H1 (cell line): Measurements from ENCODE around the gene EDEM1. TPM values are rescaled to one million over a fixed set of nuclear protein-coding genes. Genes with fewer than 3 reads are reported as not detected.

Experiments used
- CTCF ChIA-PET: fragments of 300-600 bp; sonication (Branson Sonifier 250); formaldehyde crosslinking; loops from one replicate; lab custom pipeline; 2021; ENCODE audit not compliant: partially characterized antibody; lab: Charles Lee
- POLR2A ChIA-PET: fragments of 300-600 bp; sonication (Branson Sonifier 250); formaldehyde crosslinking; loops from one replicate; lab custom pipeline; 2021; ENCODE audit warnings: inconsistent platforms; ENCODE audit not compliant: partially characterized antibody; lab: Charles Lee
- DNase-seq, 2 experiments: peaks; one replicate each; pipeline versions ENCODE4 v3.0.0 to v3.0.0-alpha.2; 2010 to 2022; ENCODE audit warnings: low spot score in 2 of 2, low read depth in 1 of 2, mixed read lengths in 1 of 2
- FAIRE-seq: peaks from 2 replicates; lab custom pipeline; 2011; peaks lifted over from hg19 to GRCh38; lab: Jason Lieb, UNC
- H2AFZ ChIP-seq: 2 replicates; pipeline ENCODE4 v1.8.1; 2012; ENCODE audit warnings: low read length, inconsistent platforms
- H2AK5ac ChIP-seq: 2 replicates; pipeline ENCODE4 v1.6.1; 2013; ENCODE audit warnings: low read depth, low read length
- H2BK120ac ChIP-seq: replicated peaks from 2 replicates; pipeline ENCODE3; 2013; ENCODE audit warnings: low read depth, low read length, inconsistent platforms
- H2BK12ac ChIP-seq: 2 replicates; pipeline ENCODE4 v1.6.1; 2013; ENCODE audit warnings: low read depth, low read length
- H2BK15ac ChIP-seq: 2 replicates; pipeline ENCODE4 v1.6.1; 2013; ENCODE audit warnings: low read length
- H2BK20ac ChIP-seq: 2 replicates; pipeline ENCODE4 v1.6.1; 2013; ENCODE audit warnings: low read length
- H2BK5ac ChIP-seq: 2 replicates; pipeline ENCODE4 v1.6.1; 2013; ENCODE audit warnings: low read depth, low read length
- H3K14ac ChIP-seq: 2 replicates; pipeline ENCODE4 v1.6.1; 2013; ENCODE audit warnings: inconsistent platforms; ENCODE audit not compliant: insufficient read length
- H3K18ac ChIP-seq: 2 replicates; pipeline ENCODE4 v1.6.1; 2013; ENCODE audit warnings: low read length; ENCODE audit errors: extremely low read depth
- H3K23ac ChIP-seq: 2 replicates; pipeline ENCODE4 v1.6.1; 2013; ENCODE audit warnings: inconsistent platforms; ENCODE audit not compliant: insufficient read length
- H3K23me2 ChIP-seq: 2 replicates; pipeline ENCODE4 v1.6.1; 2013; ENCODE audit warnings: low read depth, low read length
- H3K27ac ChIP-seq: 2 replicates; pipeline ENCODE4 v1.6.1; 2011; ENCODE audit warnings: low read depth, low read length, inconsistent platforms
- H3K27me3 ChIP-seq, 4 experiments: replicated peaks in 1 of 4; 1 replicate in 1 of 4; 2 replicates in 3 of 4; pipeline versions ENCODE4 v1.6.1 to v1.8.1; 2011 to 2013; ENCODE audit warnings: low read length in 3 of 4, mild to moderate bottlenecking in 3 of 4, inconsistent platforms in 2 of 4, mixed read lengths in 2 of 4, moderate library complexity in 1 of 4; ENCODE audit not compliant: control insufficient read depth in 3 of 4, insufficient read depth in 3 of 4; ENCODE audit errors: extremely low read depth in 1 of 4
- H3K36me3 ChIP-seq, 4 experiments: 2 replicates each; pipeline versions ENCODE4 v1.6.1 to v1.8.1; 2011 to 2013; ENCODE audit warnings: mild to moderate bottlenecking in 4 of 4, low read length in 3 of 4, moderate library complexity in 2 of 4, control low read depth in 1 of 4, inconsistent platforms in 1 of 4; ENCODE audit not compliant: insufficient read depth in 4 of 4, control insufficient read depth in 2 of 4
- H3K4ac ChIP-seq: replicated peaks from 2 replicates; pipeline ENCODE3; 2013; ENCODE audit warnings: low read length, low read depth, mixed read lengths, inconsistent platforms; ENCODE audit not compliant: insufficient read length
- H3K4me1 ChIP-seq, 4 experiments: replicated peaks in 1 of 4; 1 replicate in 1 of 4; 2 replicates in 3 of 4; pipeline versions ENCODE4 v1.6.1 to v1.8.1; 2011 to 2013; ENCODE audit warnings: low read length in 3 of 4, inconsistent platforms in 2 of 4, mixed read lengths in 1 of 4; ENCODE audit not compliant: insufficient read depth in 4 of 4, control insufficient read depth in 3 of 4
- H3K4me2 ChIP-seq, 2 experiments: 2 replicates each; pipeline versions ENCODE4 v1.6.1 to v1.8.1; 2011 to 2013; ENCODE audit warnings: low read depth in 2 of 2, low read length in 2 of 2, control low read depth in 1 of 2, inconsistent platforms in 1 of 2, mild to moderate bottlenecking in 1 of 2; ENCODE audit not compliant: insufficient read depth in 1 of 2
- H3K4me3 ChIP-seq, 4 experiments: fragments of 200-600, 300-600 bp in 1 of 4; sonication (generic), shearing (Covaris generic), sonication (Bioruptor Twin) in 1 of 4; 2 replicates each; pipeline versions ENCODE4 v1.5.1 to v1.8.1; 2011 to 2016; ENCODE audit warnings: low read length in 4 of 4, low read depth in 3 of 4, control low read depth in 2 of 4, inconsistent platforms in 2 of 4, mild to moderate bottlenecking in 2 of 4, mixed read lengths in 1 of 4, moderate library complexity in 1 of 4; ENCODE audit not compliant: insufficient read depth in 2 of 4; ENCODE audit errors: extremely low read depth in 1 of 4
- H3K56ac ChIP-seq: replicated peaks from 2 replicates; pipeline ENCODE3; 2013; ENCODE audit warnings: low read depth, mild to moderate bottlenecking, mixed read lengths, low read length, inconsistent platforms; ENCODE audit not compliant: insufficient read length
- H3K79me1 ChIP-seq: 2 replicates; pipeline ENCODE4 v1.6.1; 2013; ENCODE audit warnings: low read depth, low read length, control low read depth
- H3K79me2 ChIP-seq, 2 experiments: 2 replicates each; pipeline versions ENCODE4 v1.6.1 to v1.8.1; 2012 to 2013; ENCODE audit warnings: low read length in 2 of 2, mild to moderate bottlenecking in 2 of 2, inconsistent platforms in 1 of 2; ENCODE audit not compliant: insufficient read depth in 2 of 2, control insufficient read depth in 1 of 2
- H3K9ac ChIP-seq, 4 experiments: replicated peaks in 1 of 4; 1 replicate in 1 of 4; 2 replicates in 3 of 4; pipeline versions ENCODE4 v1.6.1 to v1.8.1; 2011 to 2013; ENCODE audit warnings: low read depth in 3 of 4, low read length in 3 of 4, control low read depth in 2 of 4, mild to moderate bottlenecking in 2 of 4, moderate library complexity in 2 of 4, inconsistent platforms in 1 of 4; ENCODE audit errors: extremely low read depth in 1 of 4
- H3K9me3 ChIP-seq, 2 experiments: 2 replicates each; pipeline versions ENCODE4 v1.6.1 to v1.8.1; 2012 to 2013; ENCODE audit warnings: mild to moderate bottlenecking in 2 of 2, moderate library complexity in 2 of 2, control low read depth in 1 of 2, inconsistent platforms in 1 of 2, low read depth in 1 of 2, low read length in 1 of 2, mixed read lengths in 1 of 2; ENCODE audit not compliant: insufficient read depth in 2 of 2
- H4K20me1 ChIP-seq, 2 experiments: replicated peaks in 1 of 2; 2 replicates each; pipeline versions ENCODE3 to v1.8.1; 2011 to 2013; ENCODE audit warnings: inconsistent platforms in 2 of 2, low read length in 2 of 2, mild to moderate bottlenecking in 1 of 2; ENCODE audit not compliant: insufficient read depth in 2 of 2, control insufficient read depth in 1 of 2
- H4K5ac ChIP-seq: 2 replicates; pipeline ENCODE4 v1.6.1; 2013; ENCODE audit warnings: low read length, low read depth, mixed read lengths, inconsistent platforms; ENCODE audit not compliant: insufficient read length
- H4K8ac ChIP-seq: 2 replicates; pipeline ENCODE4 v1.8.0; 2013; ENCODE audit warnings: mild to moderate bottlenecking, moderate library complexity, low read length, inconsistent platforms; ENCODE audit not compliant: insufficient read depth; ENCODE audit errors: extremely low read depth
- H4K91ac ChIP-seq: replicated peaks from 2 replicates; pipeline ENCODE3; 2013; ENCODE audit warnings: low read length, mixed read lengths, inconsistent platforms; ENCODE audit not compliant: insufficient read length
- RBBP5 ChIP-seq: IDR thresholded peaks from 2 replicates; pipeline ENCODE4 v1.7.1; 2012; ENCODE audit warnings: low read depth, mild to moderate bottlenecking, inconsistent platforms, low read length, moderate library complexity, borderline replicate concordance
- SP4 ChIP-seq: IDR thresholded peaks from 2 replicates; pipeline ENCODE4 v1.6.1; 2012; ENCODE audit warnings: low read length, inconsistent platforms
- WGBS, 2 experiments: shearing (Covaris generic) in 1 of 2; methylation state at CpG; one replicate each; pipeline versions ENCODE4 v1.1.6 to v1.1.7; 2013 to 2015; ENCODE audit warnings: low lambda C conversion rate in 2 of 2, mixed read lengths in 2 of 2, inconsistent platforms in 1 of 2, low coverage in 1 of 2, missing lambda C conversion rate in 1 of 2; ENCODE audit not compliant: insufficient replicate concordance in 2 of 2, insufficient coverage in 1 of 2, insufficient read length in 1 of 2; ENCODE audit errors: extremely low coverage in 1 of 2, missing lambda C conversion rate in 1 of 2; 5-methylcytosine and 5-hydroxymethylcytosine counted together
- polyA plus RNA-seq, 7 experiments: library from polyadenylated mRNA; depleted of rRNA in 3 of 7; stranded (reverse) in 5 of 7; unstranded in 2 of 7; fragments of >200 nt in 5 of 7; fragments of 200-250 nt in 2 of 7; gene quantifications; 1 replicate in 5 of 7; 2 replicates in 1 of 7; 4 replicates in 1 of 7; pipeline versions ENCODE4 v1.2.1 to v1.2.3, GENCODE V29; 2011 to 2013; ENCODE audit warnings: missing spikeins in 2 of 7, mixed read lengths in 2 of 7
- total RNA-seq: library from RNA; stranded (reverse); fragmentation: NEBNext Ultra II Directional; extraction: Animal tissue kit (Norgen Biotek cat#: 25700); gene quantifications from 2 replicates; pipeline ENCODE4 v1.2.1, GENCODE V29; 2021

The EDEM1 gene
- total and polyA plus RNA-seq, 2 of the 8 experiments (the other 6 are each of a cell fraction or from before 2014, with no cell fraction given): 4.8 to 16.4 TPM

- Histone ChIP-seq H3K79me2 (no peaks in the 10 kb centered on the region), H2BK5ac (no peak overlapping the region), H3K23ac (no peak overlapping the region), H2BK12ac (no peak overlapping the region), H3K4me3 (no peak overlapping the region), H3K36me3 (no peaks in the 10 kb centered on the region), H2BK120ac (no peak overlapping the region), H4K91ac (no peak overlapping the region), H3K9me3 (no peaks in the 10 kb centered on the region), H4K20me1 (no peaks in the 10 kb centered on the region), H3K27me3 (no peaks in the 10 kb centered on the region), H2AK5ac (no peak overlapping the region), H3K4me1 (no peaks in the 10 kb centered on the region), H4K8ac (no peak overlapping the region), H3K4ac (no peak overlapping the region), H2AFZ (no peak overlapping the region), H3K56ac (no peak overlapping the region), H3K14ac (no peak overlapping the region), H3K79me1 (no peaks in the 10 kb centered on the region), H3K4me2 (no peak overlapping the region), H2BK20ac (no peak overlapping the region), H3K23me2 (no peaks in the 10 kb centered on the region), H3K9ac (no peak overlapping the region), H3K18ac (no peak overlapping the region), H3K27ac (no peak overlapping the region), H2BK15ac (no peak overlapping the region), H4K5ac (no peak overlapping the region)
- TF ChIP-seq SP4: no peak
- no peak for TF ChIP-seq RBBP5
- WGBS, 2 experiments: 86% methylated on average over 4 of the region's 4 CpGs; no CpG with 5 or more reads in 1 of the 2 experiments
- ChIA-PET CTCF (no interaction called here), POLR2A (no interaction called here)
- FAIRE-seq (no peak), DNase-seq (no peak)
These were observed 76.6 kb downstream of the EDEM1 start for GRCh38 chr3:5264093-5264600.
